GM21576 (cell line): ENCODE results near the gene COL9A3.
A peak's percentile ranks its signal among the peaks of the same experiment; 100 is the strongest.

Experiments
- ATAC-seq: cut with Tn5 transposase; IDR thresholded peaks from one replicate; pipeline ENCODE4 v1.9.1; 2021; ENCODE audit warnings: mild to moderate bottlenecking, moderate library complexity; ENCODE audit not compliant: unreplicated experiment

COL9A3 gene

DNA sequence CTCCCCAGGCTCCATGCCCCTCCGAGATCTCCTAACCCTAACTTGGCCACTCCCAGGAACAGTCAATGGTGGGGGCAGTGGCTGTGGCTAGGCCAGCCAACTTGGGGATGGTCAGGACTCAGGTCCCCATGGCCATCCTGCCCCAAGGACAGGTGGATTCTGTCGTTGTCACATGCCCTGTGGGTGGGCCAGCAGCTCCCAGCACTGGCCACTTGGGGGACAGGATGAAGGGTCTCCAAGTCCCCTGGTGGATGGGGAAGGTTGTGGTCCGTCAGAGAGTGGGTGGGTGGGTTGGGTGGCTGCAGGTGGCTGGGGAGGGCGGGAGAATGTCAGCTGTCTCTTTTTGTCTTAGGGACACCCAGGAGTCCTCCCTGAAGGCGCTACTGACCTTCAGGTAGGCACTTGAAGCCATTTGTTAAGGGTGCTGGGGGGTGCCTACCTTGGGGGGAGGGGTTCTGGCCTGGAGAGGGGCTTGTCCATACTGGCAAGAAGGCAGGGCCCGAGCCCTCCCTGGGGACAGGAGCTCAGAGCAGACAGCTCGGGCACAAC lies 5.5 kb downstream of the COL9A3 start:
- ATAC-seq, result no peak

DNA sequence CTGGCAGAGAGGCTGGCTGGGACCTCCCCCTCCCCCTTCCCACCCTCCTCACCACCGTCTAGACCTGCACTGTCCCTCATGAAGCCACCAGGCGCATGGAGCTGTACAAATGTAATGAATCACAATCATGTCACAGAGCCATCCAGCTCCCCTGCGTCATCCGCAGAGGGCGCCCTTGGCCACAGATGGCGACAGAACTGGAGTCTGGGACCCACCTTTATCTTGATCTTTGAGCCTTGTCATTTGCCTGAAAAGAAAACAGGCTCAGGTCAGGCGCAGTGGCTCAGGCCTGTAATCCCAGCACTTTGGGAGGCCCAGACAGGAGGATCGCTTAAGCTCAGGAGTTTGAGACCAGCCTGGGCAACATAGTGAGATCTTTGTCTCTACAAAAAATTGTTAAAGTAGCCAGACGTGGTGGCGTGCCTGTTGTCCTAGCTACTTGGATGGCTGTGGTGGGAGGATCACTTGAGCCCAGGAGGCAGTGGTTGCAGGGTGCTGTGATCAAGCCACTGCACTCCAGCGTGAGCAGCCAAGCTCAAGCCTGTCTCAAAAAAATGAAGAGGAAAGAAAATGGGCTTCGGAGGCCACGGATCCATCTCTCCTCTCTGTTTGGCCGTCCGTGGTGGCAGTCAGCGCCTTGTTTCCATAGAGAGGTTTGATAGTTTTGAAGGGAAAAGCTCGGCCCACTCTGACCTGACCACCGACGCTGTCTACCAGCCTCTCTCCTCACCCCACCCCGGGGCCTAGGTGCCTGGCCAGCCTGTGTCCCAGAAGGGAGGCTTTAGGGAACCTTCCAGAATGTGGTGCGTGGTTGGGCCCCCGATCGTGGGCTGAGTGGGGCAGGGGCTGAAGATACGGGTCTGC lies 6.2 kb downstream of the COL9A3 start:
- ATAC-seq, result no peak

- no peak for ATAC-seq
Measured at GRCh38 chr20:62823688-62824475, 7.0 kb downstream of the COL9A3 start.

- ATAC-seq, result no peak
Measured at GRCh38 chr20:62824476-62825332, 7.9 kb downstream of the COL9A3 start.

GRCh38 chr20:62825333-62825985 lies 8.6 kb downstream of the COL9A3 start:
- ATAC-seq, result no peak

GRCh38 chr20:62825986-62826645 lies 9.3 kb downstream of the COL9A3 start:
- no peak for ATAC-seq

DNA sequence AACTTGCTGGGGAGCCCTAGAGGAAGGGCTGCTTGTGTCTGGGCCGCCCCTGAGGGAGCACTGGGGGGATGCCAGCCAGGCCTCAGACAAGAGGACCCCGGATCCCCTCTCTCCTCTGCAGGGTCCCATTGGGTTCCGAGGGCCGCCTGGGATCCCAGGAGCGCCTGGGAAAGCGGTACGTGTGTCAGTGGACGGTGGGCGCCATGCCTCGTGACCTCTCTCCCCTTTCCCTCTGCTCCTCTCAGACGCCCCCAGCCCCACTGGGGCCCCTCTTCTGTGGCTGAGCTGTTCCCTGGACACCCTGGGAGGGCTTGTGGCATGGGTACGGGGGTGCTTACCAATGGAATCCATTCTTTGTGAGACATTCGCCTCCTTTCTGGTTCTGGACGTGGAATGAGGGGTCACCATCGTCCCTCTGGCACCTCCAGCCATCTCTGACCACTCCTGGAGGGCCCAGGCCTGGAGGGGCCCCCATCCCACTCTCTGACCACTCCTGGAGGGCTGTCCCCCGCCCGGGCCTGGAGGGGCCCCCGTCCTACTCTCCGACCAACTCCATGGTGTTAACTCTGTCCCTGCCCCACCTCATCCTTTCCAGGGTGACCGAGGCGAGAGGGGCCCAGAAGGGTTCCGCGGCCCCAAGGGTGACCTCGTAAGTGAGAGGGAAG lies 9.9 kb downstream of the COL9A3 start:
- no peak for ATAC-seq

- no peak for ATAC-seq
Measured at GRCh38 chr20:62827311-62828038, 10.6 kb downstream of the COL9A3 start.

DNA sequence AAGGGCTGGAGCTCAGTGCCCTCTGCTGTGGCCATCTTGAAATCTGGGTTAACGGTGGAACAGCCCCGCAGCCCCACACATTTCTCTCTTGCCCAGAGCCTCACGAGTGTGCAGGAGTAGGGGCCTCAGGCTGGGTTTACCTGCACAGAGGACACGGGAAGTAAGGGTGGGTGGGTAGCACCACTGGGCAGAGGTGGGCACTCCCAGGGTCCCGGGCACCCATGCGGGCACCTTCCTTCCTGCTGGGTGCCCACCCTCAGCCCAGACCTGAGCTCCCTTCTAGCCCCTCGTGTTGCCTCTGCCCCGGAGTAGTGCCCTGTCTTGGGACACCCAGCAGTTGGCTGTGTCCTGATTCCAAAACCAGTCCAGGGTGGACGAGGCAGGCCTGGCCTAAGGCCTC lies 11.2 kb downstream of the COL9A3 start:
- ATAC-seq, result no peak

- ATAC-seq, result no peak
Measured at GRCh38 chr20:62828511-62829230, 11.8 kb downstream of the COL9A3 start.

- ATAC-seq, result no peak
Measured at GRCh38 chr20:62829231-62830230, 12.7 kb downstream of the COL9A3 start.

DNA sequence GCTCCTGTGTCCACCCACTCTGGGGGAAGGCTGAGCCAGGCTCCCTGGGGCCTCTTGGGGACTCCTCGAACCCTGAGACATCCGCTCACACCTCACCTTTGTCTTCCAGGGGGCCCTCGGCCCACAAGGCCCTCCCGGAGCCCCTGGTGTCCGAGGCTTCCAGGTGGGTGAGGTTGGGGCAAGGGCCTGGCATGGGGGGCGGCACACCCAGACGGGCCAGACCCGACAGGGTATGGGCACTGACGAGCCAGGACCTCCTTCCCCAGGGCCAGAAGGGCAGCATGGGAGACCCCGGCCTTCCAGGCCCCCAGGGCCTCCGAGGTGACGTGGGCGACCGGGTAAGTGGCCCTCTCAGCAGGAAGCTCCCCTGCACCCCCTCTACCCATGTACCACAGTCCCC lies 13.4 kb downstream of the COL9A3 start:
- no peak for ATAC-seq

GRCh38 chr20:62830821-62831220 lies 14.0 kb downstream of the COL9A3 start:
- ATAC-seq, result no peak

- no peak for ATAC-seq
Measured at GRCh38 chr20:62831361-62831788, 14.5 kb downstream of the COL9A3 start.

DNA sequence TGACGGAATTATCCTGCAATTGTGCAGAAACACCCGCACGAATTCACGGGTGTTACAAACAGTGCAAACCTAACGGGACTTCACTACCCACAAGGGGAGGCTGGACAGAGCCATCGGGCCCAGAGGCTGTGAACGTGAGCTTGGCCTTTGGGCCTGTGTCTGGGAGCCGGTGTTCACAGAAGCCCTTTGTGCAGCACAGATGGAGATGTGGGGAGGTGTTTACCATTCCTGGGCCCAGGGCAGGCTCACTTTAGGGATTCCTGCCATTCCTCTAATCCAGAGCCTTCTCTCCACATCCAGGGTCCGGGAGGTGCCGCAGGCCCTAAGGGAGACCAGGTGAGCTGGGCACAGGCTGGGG lies 15.0 kb downstream of the COL9A3 start:
- no peak for ATAC-seq

DNA sequence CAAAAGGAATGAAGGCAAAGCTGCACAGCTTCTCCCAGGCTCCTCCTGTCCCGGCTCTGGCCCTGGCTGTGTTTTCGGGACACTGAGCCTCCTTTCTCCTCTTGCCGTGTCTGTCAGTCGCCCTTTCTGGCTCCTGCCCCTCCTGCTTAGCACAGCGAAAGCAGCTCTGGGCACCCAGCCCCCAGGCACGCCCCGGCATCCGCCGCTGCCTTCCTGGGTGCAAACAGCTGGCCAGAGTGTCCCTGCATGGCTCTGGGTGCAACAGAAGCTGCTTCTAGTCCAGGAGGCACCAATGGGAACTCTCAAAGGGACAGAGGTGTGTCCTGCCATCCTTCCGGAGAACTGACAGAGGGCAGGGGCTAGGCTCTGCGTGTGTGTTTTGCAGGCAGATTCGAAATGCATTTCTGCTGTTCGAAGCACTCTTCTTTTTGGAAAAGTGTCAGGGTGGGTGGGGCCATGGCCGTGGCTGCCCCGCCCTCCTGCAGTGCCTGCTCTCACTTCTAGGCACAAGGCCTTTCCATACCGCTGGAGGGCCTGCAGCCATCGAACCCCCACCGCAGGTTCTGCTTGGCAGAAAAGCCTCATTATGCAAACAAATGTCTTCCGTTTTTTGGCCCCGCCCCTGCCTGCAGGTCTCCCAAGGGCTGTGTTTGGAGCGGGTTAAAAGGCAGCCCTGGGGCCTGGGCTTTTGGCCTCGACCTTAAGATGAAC lies 15.5 kb downstream of the COL9A3 start:
- peak; percentile 79 for ATAC-seq
